BLaER1 (cell line): Measurements from ENCODE around the gene ABHD15.

Experiments used
- H3K27ac ChIP-seq: shearing (Covaris generic); formaldehyde crosslinking; 2 replicates; pipeline ENCODE4 v1.8.1; 2022
- H3K27me3 ChIP-seq: shearing (Covaris generic); formaldehyde crosslinking; 2 replicates; pipeline ENCODE4 v1.8.1; 2022
- H3K36me3 ChIP-seq: shearing (Covaris generic); formaldehyde crosslinking; 2 replicates; pipeline ENCODE4 v1.8.1; 2022
- H3K4me1 ChIP-seq: shearing (Covaris generic); formaldehyde crosslinking; 2 replicates; pipeline ENCODE4 v1.8.1; 2022
- H3K4me2 ChIP-seq: shearing (Covaris generic); formaldehyde crosslinking; 2 replicates; pipeline ENCODE4 v1.8.1; 2022
- H3K4me3 ChIP-seq: shearing (Covaris generic); formaldehyde crosslinking; 2 replicates; pipeline ENCODE4 v1.8.1; 2022
- H3K9ac ChIP-seq: shearing (Covaris generic); formaldehyde crosslinking; 2 replicates; pipeline ENCODE4 v1.8.1; 2022
- H3K9me3 ChIP-seq: shearing (Covaris generic); formaldehyde crosslinking; 2 replicates; pipeline ENCODE4 v1.8.1; 2022
- H4K20me1 ChIP-seq: shearing (Covaris generic); formaldehyde crosslinking; 2 replicates; pipeline ENCODE4 v1.8.1; 2022
- Cebpa-rat ChIP-seq: shearing (Covaris generic); IDR thresholded peaks from 2 replicates; pipeline ENCODE4 v1.8.1; 2022

ABHD15 gene

DNA sequence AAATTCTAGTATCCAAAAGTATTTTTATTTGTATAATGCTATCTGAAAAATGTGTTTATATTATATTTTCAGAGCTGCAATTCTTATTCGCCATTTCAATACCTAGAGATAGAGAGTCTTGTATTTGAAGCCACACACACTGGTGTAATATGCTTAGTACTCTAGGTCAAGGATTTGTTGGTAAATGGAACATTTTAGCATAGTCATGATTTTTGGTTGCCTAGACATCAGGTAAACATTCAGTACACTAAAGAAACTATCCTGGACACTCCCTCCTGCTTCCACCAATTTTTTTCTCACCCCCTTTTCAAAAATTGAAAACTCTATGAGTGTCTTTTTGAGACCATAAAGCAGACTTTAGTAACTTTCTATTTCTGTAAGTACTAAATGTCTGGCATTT is 20.8 kb downstream of the ABHD15 start:
- Histone ChIP-seq H3K4me3 (no peak overlapping the region), H3K27ac (no peak overlapping the region), H3K4me2 (no peak overlapping the region), H3K36me3 (peaks cover 43% of the 10 kb centered on the region), H3K27me3 (no peaks in the 10 kb centered on the region), H3K9me3 (no peaks in the 10 kb centered on the region), H3K9ac (no peak overlapping the region), H3K4me1 (peaks cover 13% of the 10 kb centered on the region; the same call in 1 of the 2 replicates), H4K20me1 (no peaks in the 10 kb centered on the region)
- TF ChIP-seq Cebpa-rat, result no peak

DNA sequence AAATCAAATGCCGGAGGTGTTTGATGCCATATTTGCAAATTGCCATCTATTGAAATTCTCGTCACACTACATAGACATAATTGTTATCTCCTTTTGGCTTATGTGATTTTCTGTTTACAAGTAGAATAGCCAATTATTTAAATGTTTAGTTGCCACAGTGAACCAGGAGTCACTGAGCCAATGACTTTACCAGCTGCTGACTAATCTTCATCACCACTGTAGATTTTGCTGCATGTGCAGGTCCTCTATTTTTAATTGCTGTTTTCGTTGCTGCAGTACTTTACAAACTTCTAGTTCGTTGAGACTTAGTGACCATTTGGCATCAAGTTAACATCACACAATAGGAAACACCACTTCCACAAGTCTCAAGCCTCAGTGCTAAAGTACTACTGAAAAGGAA is 22.8 kb downstream of the ABHD15 start:
- H3K4me3 ChIP-seq, result no peak overlapping the region
- TF ChIP-seq Cebpa-rat, result no peak
- H3K9me3 ChIP-seq, result no peaks in the 10 kb centered on the region
- H3K27me3 ChIP-seq, result no peaks in the 10 kb centered on the region
- H3K4me2 ChIP-seq, result no peak overlapping the region
- peaks cover 61% of the 10 kb centered on the region for H3K36me3 ChIP-seq
- no peaks in the 10 kb centered on the region for H4K20me1 ChIP-seq
- no peak overlapping the region for H3K27ac ChIP-seq
- peaks cover 4% of the 10 kb centered on the region; the same call in 1 of the 2 replicates for H3K4me1 ChIP-seq
- H3K9ac ChIP-seq, result no peak overlapping the region

DNA sequence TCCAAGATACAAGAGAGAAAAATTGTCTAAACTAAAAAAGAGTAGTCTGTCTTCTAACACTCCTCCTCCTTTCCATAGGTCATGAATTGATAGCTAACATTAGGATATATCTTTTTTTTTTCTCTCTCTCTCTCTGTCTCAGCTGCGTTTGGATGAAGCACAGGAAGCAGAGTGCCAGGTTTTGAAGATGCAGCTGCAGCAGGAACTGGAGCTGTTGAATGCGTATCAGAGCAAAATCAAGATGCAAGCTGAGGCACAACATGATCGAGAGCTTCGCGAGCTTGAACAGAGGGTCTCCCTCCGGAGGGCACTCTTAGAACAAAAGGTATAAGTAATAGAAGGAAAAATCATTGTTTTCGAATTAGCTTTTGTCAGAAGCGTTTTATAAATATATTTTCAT is 32.9 kb downstream of the ABHD15 start:
- no peak overlapping the region for H3K4me2 ChIP-seq
- peaks cover 4% of the 10 kb centered on the region; the same call in 1 of the 2 replicates for H3K9me3 ChIP-seq
- no peaks in the 10 kb centered on the region for H3K4me1 ChIP-seq
- H3K27ac ChIP-seq, result no peak overlapping the region
- no peak overlapping the region for H3K4me3 ChIP-seq
- H3K27me3 ChIP-seq, result no peaks in the 10 kb centered on the region
- peaks cover 5% of the 10 kb centered on the region; the same call in 1 of the 2 replicates for H4K20me1 ChIP-seq
- no peak overlapping the region for H3K9ac ChIP-seq
- TF ChIP-seq Cebpa-rat, result no peak
- H3K36me3 ChIP-seq, result peaks cover 86% of the 10 kb centered on the region

DNA sequence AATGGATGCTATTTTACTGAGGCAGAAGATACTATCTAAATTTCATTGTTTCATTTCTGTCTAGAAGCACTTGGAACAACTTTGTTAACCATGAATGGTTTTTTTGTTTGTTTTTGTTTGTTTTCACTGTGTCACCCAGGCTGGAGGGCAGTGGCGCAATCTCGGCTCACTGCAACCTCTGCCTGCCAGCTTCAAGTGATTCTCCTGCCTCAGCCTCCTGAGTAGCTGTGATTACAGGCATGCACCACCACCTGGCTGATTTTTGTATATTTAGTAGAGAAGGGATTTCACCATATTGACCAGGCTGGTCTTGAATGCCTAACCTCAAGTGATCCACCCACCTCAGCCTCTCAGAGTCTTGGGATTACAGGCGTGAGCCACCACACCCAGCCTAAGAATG is 40.5 kb downstream of the ABHD15 start:
- no peaks in the 10 kb centered on the region for H4K20me1 ChIP-seq
- H3K9ac ChIP-seq, result no peak overlapping the region
- TF ChIP-seq Cebpa-rat, result no peak
- H3K4me3 ChIP-seq, result no peak overlapping the region
- no peak overlapping the region for H3K4me2 ChIP-seq
- H3K27ac ChIP-seq, result no peak overlapping the region
- no peaks in the 10 kb centered on the region for H3K4me1 ChIP-seq
- H3K9me3 ChIP-seq, result no peaks in the 10 kb centered on the region
- H3K36me3 ChIP-seq, result peaks cover 99% of the 10 kb centered on the region
- no peaks in the 10 kb centered on the region for H3K27me3 ChIP-seq

DNA sequence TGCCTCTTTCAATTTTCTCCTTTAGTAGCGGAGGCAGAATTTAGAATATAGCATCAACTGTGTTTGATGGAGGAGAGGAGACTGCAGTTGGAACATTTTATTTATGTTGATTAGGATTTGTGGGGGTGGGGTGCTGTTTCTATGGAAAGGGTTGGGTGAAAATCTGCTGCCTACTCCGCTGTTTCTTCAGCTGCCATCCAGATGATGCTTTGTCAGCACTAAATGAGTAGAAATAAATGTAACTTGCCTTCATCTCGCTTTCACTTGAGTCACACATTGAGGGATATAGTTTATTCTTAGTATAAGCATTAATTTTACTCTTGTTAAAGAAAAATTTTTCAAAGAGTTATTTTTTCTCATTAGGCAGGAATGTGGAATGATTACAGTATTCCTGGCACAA is 42.1 kb downstream of the ABHD15 start:
- TF ChIP-seq Cebpa-rat, result no peak

DNA sequence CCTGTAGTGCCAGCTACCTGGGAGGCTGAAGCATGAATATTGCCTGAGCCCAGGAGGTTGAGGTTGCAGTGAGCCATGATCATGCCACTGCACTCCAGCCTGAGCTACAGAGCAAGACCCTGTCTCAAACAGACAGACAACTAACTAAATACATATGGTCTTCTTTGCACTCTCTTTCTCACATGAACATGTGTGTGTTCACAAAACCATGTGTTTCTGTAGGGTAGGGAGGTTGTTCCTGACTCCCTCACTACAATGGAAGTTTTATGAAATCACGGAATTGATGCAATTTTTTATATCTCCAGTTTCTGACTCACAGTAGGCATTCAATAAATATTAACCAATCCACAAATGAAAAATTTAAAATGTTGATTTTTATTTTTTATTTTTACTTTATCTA is 48.5 kb downstream of the ABHD15 start:
- Histone ChIP-seq H3K27ac (no peak overlapping the region), H3K4me3 (no peak overlapping the region), H3K4me2 (no peak overlapping the region), H3K9ac (no peak overlapping the region), H4K20me1 (no peaks in the 10 kb centered on the region), H3K4me1 (no peaks in the 10 kb centered on the region), H3K9me3 (no peaks in the 10 kb centered on the region), H3K27me3 (no peaks in the 10 kb centered on the region), H3K36me3 (peaks cover 98% of the 10 kb centered on the region)
- no peak for TF ChIP-seq Cebpa-rat

More for the DNA sequence above, 42.1 kb downstream of the ABHD15 start:
- Histone ChIP-seq H3K4me3 (no peak overlapping the region), H3K9ac (no peak overlapping the region), H3K4me2 (no peak overlapping the region), H3K9me3 (no peaks in the 10 kb centered on the region), H4K20me1 (no peaks in the 10 kb centered on the region), H3K4me1 (no peaks in the 10 kb centered on the region), H3K27me3 (no peaks in the 10 kb centered on the region), H3K27ac (no peak overlapping the region), H3K36me3 (peaks cover 98% of the 10 kb centered on the region)

DNA sequence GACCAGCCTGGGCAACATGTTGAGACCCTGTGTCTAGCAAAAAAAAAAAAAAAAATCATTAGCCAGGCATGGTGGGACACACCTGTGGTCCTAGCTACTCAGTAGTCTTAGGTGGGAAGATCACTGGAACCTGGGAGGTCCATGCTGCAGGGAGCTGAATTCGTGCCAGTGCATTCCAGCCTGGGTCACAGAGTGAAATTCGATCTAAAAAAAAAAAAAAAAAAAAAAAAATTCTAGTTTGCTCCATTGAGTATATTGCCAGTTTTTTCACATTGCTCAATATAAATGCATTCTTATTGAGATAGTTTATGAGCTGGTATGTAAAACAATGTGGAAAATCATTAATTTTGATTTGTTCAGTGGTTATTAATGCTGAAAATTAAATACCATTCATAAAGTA is 52.0 kb downstream of the ABHD15 start:
- Histone ChIP-seq H3K4me2 (no peak overlapping the region), H3K27ac (no peak overlapping the region), H3K9me3 (no peaks in the 10 kb centered on the region), H3K9ac (no peak overlapping the region), H3K36me3 (peaks cover 98% of the 10 kb centered on the region), H3K4me1 (no peaks in the 10 kb centered on the region), H3K4me3 (no peak overlapping the region), H3K27me3 (no peaks in the 10 kb centered on the region), H4K20me1 (no peaks in the 10 kb centered on the region)
- no peak for TF ChIP-seq Cebpa-rat

DNA sequence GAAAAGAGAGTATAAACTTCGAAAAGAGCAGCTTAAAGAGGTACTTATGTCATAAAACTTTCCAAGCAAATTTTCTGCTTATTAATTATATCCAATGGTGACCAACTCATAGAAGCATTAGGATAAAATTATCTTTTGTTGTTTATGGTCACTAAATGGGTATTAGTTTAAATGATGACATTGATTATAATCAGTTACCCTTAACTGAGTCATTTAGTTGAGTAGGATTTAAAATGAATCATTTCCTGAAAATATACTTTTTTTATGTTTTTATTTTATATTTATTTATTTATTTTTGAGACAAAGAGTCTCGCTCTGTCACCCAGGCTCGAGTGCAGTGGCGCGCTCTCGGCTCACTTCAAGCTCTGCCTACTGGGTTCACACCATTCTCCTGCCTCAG is 55.9 kb downstream of the ABHD15 start:
- Histone ChIP-seq H4K20me1 (no peaks in the 10 kb centered on the region), H3K36me3 (peaks cover 88% of the 10 kb centered on the region)
- TF ChIP-seq Cebpa-rat, result no peak

More for the DNA sequence above, 55.9 kb downstream of the ABHD15 start:
- Histone ChIP-seq H3K4me2 (no peak overlapping the region), H3K9me3 (no peaks in the 10 kb centered on the region), H3K4me3 (no peak overlapping the region), H3K27ac (no peak overlapping the region), H3K27me3 (no peaks in the 10 kb centered on the region), H3K9ac (no peak overlapping the region), H3K4me1 (no peaks in the 10 kb centered on the region)
